Breast epithelium (tissue), 3 donors: ENCODE measurements around the gene CAMSAP1.

Experiments
- POLR2A ChIP-seq: fragments of 450-650 bp; IDR thresholded peaks from one replicate; pipeline ENCODE4 v1.6.1; 2016; ENCODE audit warnings: antibody characterized with exemption, mild to moderate bottlenecking, moderate library complexity
- TF ChIP-seq, protein P1 (sequence below), 3 donors: fragments of 450-650 bp; IDR thresholded peaks; one replicate each; pipeline ENCODE4 v1.5.1; 2016 to 2017; ENCODE audit warnings: antibody characterized with exemption in 3 of 3, mild to moderate bottlenecking in 3 of 3, moderate library complexity in 3 of 3

DNA sequence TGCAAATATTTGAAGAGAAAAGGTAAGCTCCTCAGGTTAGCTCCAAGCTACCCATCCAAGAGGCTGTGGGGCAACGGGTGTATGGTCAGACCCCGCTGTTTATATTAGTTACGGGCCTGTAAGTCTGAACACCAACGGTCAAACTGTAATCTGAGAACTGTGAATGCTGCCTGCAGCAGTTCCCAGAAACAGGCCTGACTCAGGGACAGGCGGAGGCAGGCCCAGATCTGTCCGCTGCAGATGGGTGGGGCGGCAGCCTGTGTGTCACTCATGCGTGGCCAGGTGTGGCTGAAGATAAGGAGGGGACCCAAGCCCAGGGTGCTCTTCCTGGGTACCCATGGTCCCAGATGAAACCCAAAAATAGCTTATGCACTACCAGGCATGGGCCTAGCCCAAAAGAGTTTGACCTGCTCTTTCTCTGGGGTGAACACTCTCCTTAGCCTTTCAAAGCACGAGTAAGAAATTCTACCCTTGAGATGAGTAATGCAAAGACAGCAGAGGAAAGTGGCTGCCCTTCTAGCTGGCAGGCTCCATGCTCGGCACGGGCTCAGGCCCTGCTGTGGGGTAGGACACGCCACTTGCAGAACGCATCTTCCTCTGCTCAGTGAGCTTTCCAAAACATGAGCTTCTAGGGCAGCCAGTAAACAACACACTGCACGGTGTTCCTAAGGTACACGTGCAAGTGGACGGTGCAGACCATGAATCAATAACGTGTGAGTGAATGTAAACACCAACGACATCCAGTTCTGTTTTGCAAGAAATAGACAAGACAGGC lies 44.7 kb upstream of the CAMSAP1 start:
- TF ChIP-seq POLR2A, result no peak
- TF ChIP-seq, protein P1, sequence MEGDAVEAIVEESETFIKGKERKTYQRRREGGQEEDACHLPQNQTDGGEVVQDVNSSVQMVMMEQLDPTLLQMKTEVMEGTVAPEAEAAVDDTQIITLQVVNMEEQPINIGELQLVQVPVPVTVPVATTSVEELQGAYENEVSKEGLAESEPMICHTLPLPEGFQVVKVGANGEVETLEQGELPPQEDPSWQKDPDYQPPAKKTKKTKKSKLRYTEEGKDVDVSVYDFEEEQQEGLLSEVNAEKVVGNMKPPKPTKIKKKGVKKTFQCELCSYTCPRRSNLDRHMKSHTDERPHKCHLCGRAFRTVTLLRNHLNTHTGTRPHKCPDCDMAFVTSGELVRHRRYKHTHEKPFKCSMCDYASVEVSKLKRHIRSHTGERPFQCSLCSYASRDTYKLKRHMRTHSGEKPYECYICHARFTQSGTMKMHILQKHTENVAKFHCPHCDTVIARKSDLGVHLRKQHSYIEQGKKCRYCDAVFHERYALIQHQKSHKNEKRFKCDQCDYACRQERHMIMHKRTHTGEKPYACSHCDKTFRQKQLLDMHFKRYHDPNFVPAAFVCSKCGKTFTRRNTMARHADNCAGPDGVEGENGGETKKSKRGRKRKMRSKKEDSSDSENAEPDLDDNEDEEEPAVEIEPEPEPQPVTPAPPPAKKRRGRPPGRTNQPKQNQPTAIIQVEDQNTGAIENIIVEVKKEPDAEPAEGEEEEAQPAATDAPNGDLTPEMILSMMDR (IDR thresholded peaks at IDR 0.05), result no peak
